ENCODE measurements around the gene AKR1C1.
"Not testable (repeated sequence)": the region's sequence is repeated elsewhere in the genome, so short reads cannot be mapped to it uniquely, and the experiment has no call there.

The AKR1C1 gene

DNA sequence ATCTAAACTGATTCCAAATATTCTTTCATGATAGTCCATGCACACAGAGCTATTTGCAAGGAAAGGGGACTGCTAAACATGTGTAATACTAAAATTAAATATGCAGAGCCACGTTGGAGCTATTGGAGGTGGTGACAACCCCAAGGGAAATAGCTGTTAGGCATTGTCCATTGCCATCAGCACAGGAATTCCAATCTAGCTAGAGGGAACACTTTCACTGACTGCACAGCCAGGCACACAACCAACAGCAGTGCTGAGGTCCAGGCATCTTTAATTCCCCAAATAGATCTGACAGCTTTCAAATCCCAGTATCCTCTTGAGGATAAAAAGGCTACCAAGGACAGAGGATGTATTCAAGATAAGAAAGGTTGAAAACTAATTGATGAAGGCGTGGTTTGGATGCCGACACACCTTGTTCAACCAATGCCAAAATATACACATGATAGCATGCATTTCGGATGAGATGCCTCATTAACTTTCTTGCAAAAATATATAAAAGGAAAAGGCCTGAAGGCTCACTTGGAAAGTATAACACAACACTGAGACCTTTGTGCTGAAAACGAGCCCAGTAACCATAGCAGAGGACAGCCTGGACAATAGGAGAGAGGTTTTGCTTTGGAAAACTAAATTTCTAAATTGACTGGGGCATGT, 11.6 kb upstream of the AKR1C1 start:
- H3K4me3 ChIP-seq (ENCODE audit: low read length); H3K9me3 ChIP-seq (ENCODE audit: control insufficient read depth, low read length); H3K36me3 ChIP-seq (ENCODE audit: control insufficient read depth, insufficient read depth, low read length, severe bottlenecking); DNase-seq (ENCODE audit: low read depth); H3K27me3 ChIP-seq (replicated peaks; ENCODE audit: control insufficient read depth, insufficient read depth, low read length); H3K9ac ChIP-seq (ENCODE audit: low read length): not testable (repeated sequence)
- peaks cover 50% of the 10 kb centered on the region for H3K4me1 ChIP-seq (ENCODE audit: control insufficient read depth, insufficient read depth, low read length)

DNA sequence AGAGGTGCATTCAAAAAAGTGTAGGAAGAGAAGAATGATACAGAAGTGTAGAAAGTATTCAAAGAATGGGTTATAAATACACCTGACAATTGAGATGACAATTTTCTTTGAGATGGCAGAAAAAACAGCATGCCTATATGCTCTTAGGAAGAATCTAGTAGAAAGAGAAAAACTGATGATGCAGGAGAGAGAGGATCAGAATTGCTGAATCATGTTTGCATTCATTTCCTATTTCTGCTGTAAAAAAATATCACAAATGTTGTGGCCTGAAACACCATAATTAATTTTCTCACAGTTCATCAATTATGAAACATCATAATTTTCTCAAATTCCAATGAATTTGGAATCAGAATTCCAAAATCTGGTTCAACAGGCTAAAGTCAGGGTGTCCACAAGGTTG, 9.8 kb upstream of the AKR1C1 start:
- H3K27me3 ChIP-seq (replicated peaks; ENCODE audit: control insufficient read depth, insufficient read depth, low read length) = no peaks in the 10 kb centered on the region
- peaks cover 36% of the 10 kb centered on the region for H3K4me1 ChIP-seq (ENCODE audit: control insufficient read depth, insufficient read depth, low read length)
- H3K4me3 ChIP-seq (ENCODE audit: low read length) = no peak overlapping the region
- no peak for DNase-seq (ENCODE audit: low read depth)
- H3K36me3 ChIP-seq (ENCODE audit: control insufficient read depth, insufficient read depth, low read length, severe bottlenecking) = no peaks in the 10 kb centered on the region
- H3K9ac ChIP-seq (ENCODE audit: low read length) = no peak overlapping the region
- H3K9me3 ChIP-seq (ENCODE audit: control insufficient read depth, low read length) = no peaks in the 10 kb centered on the region

DNA sequence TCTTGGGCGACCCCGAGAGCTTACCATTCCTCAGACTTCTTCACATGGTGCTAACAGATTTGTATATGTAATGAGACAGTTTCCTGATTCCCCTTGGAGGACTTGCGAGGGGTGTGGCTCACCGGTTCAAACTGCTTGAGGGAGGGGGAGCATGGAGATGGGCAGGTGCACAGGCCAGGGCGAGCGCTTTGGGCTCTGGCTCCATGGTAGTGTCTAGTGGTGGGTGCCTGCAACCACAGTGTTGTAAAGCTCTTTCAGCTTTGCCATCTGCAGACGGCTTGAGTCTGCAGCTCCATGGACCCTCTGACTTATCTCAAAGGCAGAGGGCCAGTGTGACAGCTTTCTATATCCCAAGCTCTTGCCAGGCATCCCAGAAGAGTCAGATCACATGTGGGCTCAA, 7.1 kb upstream of the AKR1C1 start:
- peaks cover 10% of the 10 kb centered on the region for H3K4me1 ChIP-seq (ENCODE audit: control insufficient read depth, insufficient read depth, low read length)
- not testable (repeated sequence) for DNase-seq (ENCODE audit: low read depth); H3K4me3 ChIP-seq (ENCODE audit: low read length); H3K27me3 ChIP-seq (replicated peaks; ENCODE audit: control insufficient read depth, insufficient read depth, low read length); H3K9ac ChIP-seq (ENCODE audit: low read length); H3K36me3 ChIP-seq (ENCODE audit: control insufficient read depth, insufficient read depth, low read length, severe bottlenecking); H3K9me3 ChIP-seq (ENCODE audit: control insufficient read depth, low read length)

DNA sequence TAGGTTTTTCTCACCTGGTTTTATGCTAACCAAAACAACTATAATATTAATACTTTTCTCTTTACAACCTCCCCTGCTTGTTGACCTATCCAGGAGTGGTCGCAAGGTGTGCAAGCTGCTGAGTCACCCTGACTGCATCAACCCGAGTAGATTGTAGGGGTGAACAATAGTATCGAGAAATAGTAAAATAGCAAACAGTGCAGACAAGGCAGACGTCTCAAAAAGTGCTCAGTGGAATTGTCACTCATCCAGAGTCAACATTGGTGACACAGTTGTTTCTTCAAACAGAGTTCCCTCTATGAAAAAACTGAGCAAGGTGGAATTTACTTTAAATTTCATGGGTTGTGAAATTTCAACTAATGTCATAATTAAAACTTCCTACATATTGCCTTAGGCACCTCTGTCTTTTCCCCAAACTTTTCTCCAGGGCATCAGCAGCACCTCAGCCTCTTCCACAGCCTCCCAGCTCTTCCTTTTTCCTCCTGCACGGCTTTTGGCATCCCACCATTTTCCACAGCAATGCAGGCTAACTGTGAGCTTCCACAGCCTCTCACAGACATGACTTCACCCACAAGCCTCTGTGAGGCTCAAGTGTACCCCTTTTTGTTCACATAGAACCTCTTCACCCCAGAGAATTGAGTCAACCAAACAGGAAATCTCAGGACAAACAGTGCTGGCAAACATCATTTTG, 6.1 kb upstream of the AKR1C1 start:
- not testable (repeated sequence) for H3K9ac ChIP-seq (ENCODE audit: low read length); H3K9me3 ChIP-seq (ENCODE audit: control insufficient read depth, low read length); H3K4me1 ChIP-seq (ENCODE audit: control insufficient read depth, insufficient read depth, low read length); H3K27me3 ChIP-seq (replicated peaks; ENCODE audit: control insufficient read depth, insufficient read depth, low read length); H3K4me3 ChIP-seq (ENCODE audit: low read length); DNase-seq (ENCODE audit: low read depth); H3K36me3 ChIP-seq (ENCODE audit: control insufficient read depth, insufficient read depth, low read length, severe bottlenecking)

DNA sequence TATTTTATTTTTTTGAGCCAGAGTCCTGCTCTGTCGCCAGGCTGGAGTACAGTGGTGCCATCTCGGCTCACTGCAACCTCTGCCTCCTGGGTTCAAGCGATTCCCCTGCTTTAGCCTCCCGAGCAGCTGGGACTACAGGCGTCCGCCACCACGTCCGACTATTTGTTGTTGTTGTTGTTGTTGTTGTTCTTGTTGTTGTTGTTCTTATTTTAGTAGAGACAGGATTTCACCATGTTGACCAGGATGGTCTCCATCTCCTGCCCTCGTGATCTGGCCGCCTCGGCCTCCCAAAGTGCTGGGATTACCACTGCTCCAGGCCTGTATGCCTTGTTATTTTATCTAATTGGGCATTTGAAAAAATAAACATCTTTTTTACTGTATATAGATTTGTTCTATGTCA, 1.7 kb upstream of the AKR1C1 start:
- not testable (repeated sequence) for H3K9ac ChIP-seq (ENCODE audit: low read length)
- peaks cover 10% of the 10 kb centered on the region for H3K4me1 ChIP-seq (ENCODE audit: control insufficient read depth, insufficient read depth, low read length)

DNA sequence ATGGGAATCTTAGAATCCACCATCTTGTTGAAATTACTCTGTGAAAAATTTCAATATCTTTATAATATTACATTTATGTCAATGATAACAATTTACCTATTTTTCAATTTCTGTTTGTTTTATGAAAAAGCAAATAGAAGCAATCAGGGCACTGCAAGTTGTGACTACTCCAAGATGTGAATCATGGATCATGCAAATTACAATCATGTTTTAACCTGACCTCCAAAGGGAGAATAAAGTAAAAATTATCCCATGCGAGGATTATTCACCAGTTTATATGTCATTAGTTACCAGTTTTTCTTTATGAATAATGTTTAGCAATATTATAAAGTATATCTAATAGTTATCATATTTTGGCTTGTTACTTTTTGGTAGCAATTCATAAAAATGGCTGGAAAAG, 907 bp upstream of the AKR1C1 start:
- Histone ChIP-seq H3K36me3 (ENCODE audit: control insufficient read depth, insufficient read depth, low read length, severe bottlenecking) (peaks cover 21% of the 10 kb centered on the region), H3K4me1 (ENCODE audit: control insufficient read depth, insufficient read depth, low read length) (peaks cover 16% of the 10 kb centered on the region)
- not testable (repeated sequence) for H3K9ac ChIP-seq (ENCODE audit: low read length); H3K4me3 ChIP-seq (ENCODE audit: low read length); H3K27me3 ChIP-seq (replicated peaks; ENCODE audit: control insufficient read depth, insufficient read depth, low read length); H3K9me3 ChIP-seq (ENCODE audit: control insufficient read depth, low read length); DNase-seq (ENCODE audit: low read depth)

More for the DNA sequence above, 1.7 kb upstream of the AKR1C1 start:
- peaks cover 15% of the 10 kb centered on the region for H3K36me3 ChIP-seq (ENCODE audit: control insufficient read depth, insufficient read depth, low read length, severe bottlenecking)
- DNase-seq (ENCODE audit: low read depth); H3K4me3 ChIP-seq (ENCODE audit: low read length); H3K27me3 ChIP-seq (replicated peaks; ENCODE audit: control insufficient read depth, insufficient read depth, low read length); H3K9me3 ChIP-seq (ENCODE audit: control insufficient read depth, low read length): not testable (repeated sequence)

DNA sequence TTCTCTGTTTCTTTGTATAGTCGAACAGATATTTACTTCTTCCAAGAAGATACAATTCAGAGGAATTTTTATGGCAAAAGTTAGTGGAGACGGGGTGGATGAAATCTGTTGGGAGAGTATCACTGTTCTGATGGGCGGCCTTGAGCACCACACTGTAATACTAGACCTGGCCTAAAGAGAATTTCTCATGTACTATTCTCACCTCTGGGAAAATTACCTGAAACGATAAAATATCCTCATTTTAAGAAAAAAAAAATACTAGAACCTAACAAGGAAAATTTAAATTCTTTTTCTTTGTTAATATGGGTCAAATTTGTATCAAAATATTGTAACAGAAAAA, 570 bp downstream of the AKR1C1 start:
- not testable (repeated sequence) for H3K27me3 ChIP-seq (replicated peaks; ENCODE audit: control insufficient read depth, insufficient read depth, low read length); H3K9me3 ChIP-seq (ENCODE audit: control insufficient read depth, low read length); DNase-seq (ENCODE audit: low read depth)
- peaks cover 33% of the 10 kb centered on the region for H3K36me3 ChIP-seq (ENCODE audit: control insufficient read depth, insufficient read depth, low read length, severe bottlenecking)
- peak overlapping the region; percentile 94 for H3K9ac ChIP-seq (ENCODE audit: low read length)
- peaks cover 19% of the 10 kb centered on the region for H3K4me1 ChIP-seq (ENCODE audit: control insufficient read depth, insufficient read depth, low read length)
- peak overlapping the region; percentile 87 for H3K4me3 ChIP-seq (ENCODE audit: low read length)

DNA sequence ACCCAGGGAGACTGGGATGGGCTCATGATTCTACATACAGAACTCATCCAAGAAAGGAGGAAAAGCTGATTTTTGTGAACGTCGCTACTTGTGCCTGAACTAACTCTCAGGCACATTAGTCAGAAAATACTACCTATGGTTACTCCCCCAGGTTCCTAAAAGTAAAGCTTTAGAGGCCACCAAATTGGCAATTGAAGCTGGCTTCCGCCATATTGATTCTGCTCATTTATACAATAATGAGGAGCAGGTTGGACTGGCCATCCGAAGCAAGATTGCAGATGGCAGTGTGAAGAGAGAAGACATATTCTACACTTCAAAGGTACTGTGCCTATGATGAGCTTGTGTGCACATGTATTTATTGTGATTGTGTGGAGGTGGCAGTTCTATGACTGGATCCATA, 2.5 kb downstream of the AKR1C1 start:
- H3K9me3 ChIP-seq (ENCODE audit: control insufficient read depth, low read length); H3K27me3 ChIP-seq (replicated peaks; ENCODE audit: control insufficient read depth, insufficient read depth, low read length); DNase-seq (ENCODE audit: low read depth): not testable (repeated sequence)
- Histone ChIP-seq H3K4me3 (ENCODE audit: low read length) (peak overlapping the region; percentile 87), H3K4me1 (ENCODE audit: control insufficient read depth, insufficient read depth, low read length) (peaks cover 28% of the 10 kb centered on the region), H3K36me3 (ENCODE audit: control insufficient read depth, insufficient read depth, low read length, severe bottlenecking) (peaks cover 48% of the 10 kb centered on the region), H3K9ac (ENCODE audit: low read length) (peak overlapping the region; percentile 94)

DNA sequence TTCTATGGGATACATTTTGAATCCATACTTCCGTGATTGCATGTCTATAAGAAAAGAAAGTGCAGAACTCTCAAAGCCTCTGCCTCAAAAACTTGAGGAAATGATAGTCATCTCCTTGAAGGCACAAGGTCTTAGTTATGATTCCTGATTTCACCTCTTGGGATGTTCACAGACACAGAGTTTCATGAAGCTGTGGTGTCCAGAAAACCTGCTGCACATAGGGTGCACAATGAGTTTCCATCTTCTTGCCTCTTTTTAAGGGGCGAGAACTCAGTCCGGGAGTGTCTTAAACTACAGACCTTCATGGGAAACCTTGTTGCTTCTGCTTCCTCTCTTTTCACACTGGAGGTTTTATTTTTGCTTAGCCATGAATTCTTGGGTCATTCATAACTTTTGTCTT, 4.0 kb downstream of the AKR1C1 start:
- not testable (repeated sequence) for H3K9me3 ChIP-seq (ENCODE audit: control insufficient read depth, low read length); DNase-seq (ENCODE audit: low read depth); H3K27me3 ChIP-seq (replicated peaks; ENCODE audit: control insufficient read depth, insufficient read depth, low read length)
- Histone ChIP-seq H3K4me3 (ENCODE audit: low read length) (peak overlapping the region; percentile 87), H3K36me3 (ENCODE audit: control insufficient read depth, insufficient read depth, low read length, severe bottlenecking) (peaks cover 50% of the 10 kb centered on the region), H3K4me1 (ENCODE audit: control insufficient read depth, insufficient read depth, low read length) (peaks cover 28% of the 10 kb centered on the region), H3K9ac (ENCODE audit: low read length) (peak overlapping the region; percentile 54)

DNA sequence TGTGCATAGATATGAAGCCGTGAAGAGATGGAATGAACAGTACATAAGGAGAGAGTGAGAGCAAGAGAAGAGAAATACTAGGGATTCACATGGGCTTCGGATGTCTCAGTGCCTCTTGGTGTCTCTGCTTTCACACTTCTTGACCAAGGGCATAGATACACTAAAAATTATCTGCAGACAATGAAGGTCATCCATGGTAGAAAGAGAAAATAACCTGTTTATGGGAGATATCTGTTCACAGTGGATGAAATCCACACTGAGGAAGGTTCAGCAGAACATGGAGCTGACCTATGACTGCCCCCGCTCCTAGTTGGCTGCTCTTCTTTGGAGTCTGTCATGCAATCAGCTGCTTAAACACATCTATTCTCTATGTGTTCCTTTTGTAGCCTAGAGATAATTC, 6.1 kb downstream of the AKR1C1 start:
- Histone ChIP-seq H3K4me3 (ENCODE audit: low read length) (peak overlapping the region; percentile 32), H3K4me1 (ENCODE audit: control insufficient read depth, insufficient read depth, low read length) (peaks cover 32% of the 10 kb centered on the region), H3K36me3 (ENCODE audit: control insufficient read depth, insufficient read depth, low read length, severe bottlenecking) (peaks cover 68% of the 10 kb centered on the region)
- H3K27me3 ChIP-seq (replicated peaks; ENCODE audit: control insufficient read depth, insufficient read depth, low read length); H3K9me3 ChIP-seq (ENCODE audit: control insufficient read depth, low read length); DNase-seq (ENCODE audit: low read depth); H3K9ac ChIP-seq (ENCODE audit: low read length): not testable (repeated sequence)

DNA sequence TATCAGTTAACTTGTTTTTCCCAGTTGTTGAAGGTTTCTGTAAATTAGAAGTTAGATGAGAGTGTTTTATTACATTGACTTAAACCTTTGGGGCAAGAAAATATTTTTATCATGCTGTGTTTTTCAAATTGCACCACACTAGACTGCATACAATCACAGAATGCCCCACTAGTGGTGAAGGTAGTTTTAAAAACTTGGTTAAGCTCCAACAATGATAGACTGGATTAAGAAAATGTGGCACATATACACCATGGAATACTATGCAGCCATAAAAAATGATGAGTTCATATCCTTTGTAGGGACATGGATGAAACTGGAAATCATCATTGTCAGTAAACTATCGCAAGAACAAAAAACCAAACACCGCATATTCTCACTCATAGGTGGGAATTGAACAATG, 7.1 kb downstream of the AKR1C1 start:
- DNase-seq (ENCODE audit: low read depth); H3K4me3 ChIP-seq (ENCODE audit: low read length); H3K27me3 ChIP-seq (replicated peaks; ENCODE audit: control insufficient read depth, insufficient read depth, low read length); H3K9me3 ChIP-seq (ENCODE audit: control insufficient read depth, low read length); H3K9ac ChIP-seq (ENCODE audit: low read length): not testable (repeated sequence)
- H3K36me3 ChIP-seq (ENCODE audit: control insufficient read depth, insufficient read depth, low read length, severe bottlenecking) = peaks cover 69% of the 10 kb centered on the region
- peaks cover 27% of the 10 kb centered on the region for H3K4me1 ChIP-seq (ENCODE audit: control insufficient read depth, insufficient read depth, low read length)

Data from adipocyte (in vitro differentiated cells).